GM19239 (cell line): ENCODE results near the gene FNDC1.
A peak's percentile ranks its signal among the peaks of the same experiment; 100 is the strongest.
"Not testable (repeated sequence)": the region's sequence is repeated elsewhere in the genome, so short reads cannot be mapped to it uniquely, and the experiment has no call there.

Experiments used
- DNase-seq: peaks from one replicate; pipeline ENCODE4 v3.0.0; 2011; ENCODE audit warnings: low spot score; ENCODE audit not compliant: insufficient read length
- FAIRE-seq: peaks from 2 replicates; lab custom pipeline; 2011; peaks lifted over from hg19 to GRCh38; lab: Jason Lieb, UNC

FNDC1 gene

GRCh38 chr6:159250633-159251032, 81.4 kb downstream of the FNDC1 start:
- FAIRE-seq (no peak), DNase-seq (no peak)

DNA sequence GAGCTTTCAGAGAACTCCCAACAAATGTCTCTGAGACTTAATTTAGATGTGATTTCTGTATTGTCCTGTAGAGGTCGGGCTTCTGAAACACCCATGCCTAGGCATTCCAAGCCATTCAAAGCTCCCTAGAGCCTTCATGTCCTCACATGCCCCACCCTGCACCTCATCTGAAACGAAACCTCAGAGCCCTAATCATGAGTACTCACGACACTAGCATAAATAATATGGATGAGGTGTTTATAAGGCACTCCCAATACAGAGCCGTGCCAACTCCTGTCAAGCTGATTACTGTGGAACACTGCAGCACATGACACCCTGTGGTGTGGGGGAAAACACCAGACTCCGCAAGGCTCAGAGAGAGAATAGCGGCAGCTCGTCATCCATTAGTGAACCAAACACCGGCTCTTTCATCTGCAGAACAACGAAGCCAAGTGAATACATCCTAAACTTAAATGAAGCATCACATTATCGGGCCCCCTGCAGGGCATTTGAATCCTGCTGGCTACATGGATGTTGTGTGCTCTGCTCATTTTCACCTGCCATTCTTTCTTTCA, 83.8 kb downstream of the FNDC1 start:
- FAIRE-seq: no peak
- DNase-seq: peak; percentile 44

DNA sequence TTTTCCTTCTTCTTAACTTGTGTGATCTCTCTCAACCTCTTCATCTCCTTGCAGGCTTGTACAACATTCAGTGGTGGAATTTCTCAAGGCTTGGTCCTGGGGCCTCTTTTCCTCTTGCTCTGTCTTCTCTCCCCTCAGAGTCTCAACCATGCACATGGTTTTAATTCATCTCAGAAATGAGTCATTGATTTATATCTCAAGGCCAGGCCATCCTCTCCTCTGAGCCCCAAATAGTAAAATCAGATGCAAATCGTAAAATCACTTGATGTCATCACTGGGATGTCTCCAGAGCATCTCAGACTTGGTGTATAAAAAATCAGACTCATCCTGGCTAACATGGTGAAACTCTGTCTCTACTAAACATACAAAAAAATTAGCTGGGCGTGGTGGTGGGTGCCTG, 85.0 kb downstream of the FNDC1 start:
- FAIRE-seq (no peak), DNase-seq (no peak)

DNA sequence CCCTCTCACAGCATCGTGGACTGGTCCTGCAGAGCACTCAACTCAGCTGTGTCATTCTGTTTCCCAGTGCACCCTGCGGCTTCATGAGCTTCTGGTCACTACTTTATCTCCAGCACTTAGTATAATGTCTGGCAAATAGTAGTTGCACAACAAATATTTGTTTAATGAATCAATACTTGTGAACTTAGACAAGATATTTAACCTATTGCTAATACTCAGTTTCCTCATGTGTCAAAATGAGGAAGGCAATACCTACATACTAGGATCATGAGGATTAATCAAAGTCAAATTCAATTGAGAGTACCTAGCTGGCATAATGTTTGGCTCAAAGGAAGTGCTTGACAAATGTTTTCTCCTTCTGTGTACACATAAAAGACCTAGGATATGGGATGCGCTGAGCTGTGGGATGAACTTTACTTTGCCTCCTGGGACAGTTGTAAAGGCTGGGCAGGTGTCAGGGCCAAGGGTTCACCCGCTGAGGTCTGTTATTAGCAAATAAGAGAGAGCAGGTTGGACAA, 86.3 kb downstream of the FNDC1 start:
- FAIRE-seq (no peak), DNase-seq (no peak)

DNA sequence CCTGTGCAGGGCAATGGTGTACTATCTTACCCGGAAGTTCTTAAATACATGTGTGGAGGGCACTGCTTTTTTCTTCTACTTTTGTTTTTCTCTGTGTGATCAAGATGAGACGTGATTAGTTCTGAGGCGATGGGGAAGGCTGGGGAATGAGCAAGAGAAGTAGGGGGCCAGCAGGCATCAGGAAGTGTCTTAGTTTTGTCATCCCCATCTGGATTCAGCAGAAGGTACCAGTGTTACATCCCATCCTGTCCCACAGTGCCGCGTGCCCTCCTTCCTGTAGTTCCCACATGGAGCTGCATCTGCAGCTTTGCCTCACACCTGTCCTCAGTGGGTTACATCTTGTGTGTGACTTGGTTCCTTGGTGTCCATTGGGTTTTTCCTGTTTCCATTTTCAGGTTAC, 86.9 kb downstream of the FNDC1 start:
- FAIRE-seq (no peak), DNase-seq (no peak)

DNA sequence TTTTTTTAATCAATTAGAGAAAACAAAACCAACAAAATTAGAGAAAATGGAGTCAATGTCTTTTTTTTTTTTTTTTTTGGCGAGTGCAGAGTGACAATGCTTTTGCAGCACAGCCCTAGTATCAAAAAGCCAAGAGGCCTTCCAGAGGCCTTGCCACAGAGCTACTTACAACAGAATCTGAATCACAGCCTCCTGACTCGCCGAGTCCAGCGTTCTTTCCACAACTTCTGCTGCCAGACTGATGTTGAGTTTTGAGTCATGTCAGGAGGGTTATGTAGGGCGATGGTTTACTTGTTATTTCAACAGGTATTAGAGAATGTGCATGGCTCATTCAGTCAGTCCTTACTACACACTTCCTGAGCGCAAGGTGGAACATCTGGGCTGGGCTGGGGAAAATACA, 88.6 kb downstream of the FNDC1 start:
- no peak for DNase-seq
- no peak for FAIRE-seq

DNA sequence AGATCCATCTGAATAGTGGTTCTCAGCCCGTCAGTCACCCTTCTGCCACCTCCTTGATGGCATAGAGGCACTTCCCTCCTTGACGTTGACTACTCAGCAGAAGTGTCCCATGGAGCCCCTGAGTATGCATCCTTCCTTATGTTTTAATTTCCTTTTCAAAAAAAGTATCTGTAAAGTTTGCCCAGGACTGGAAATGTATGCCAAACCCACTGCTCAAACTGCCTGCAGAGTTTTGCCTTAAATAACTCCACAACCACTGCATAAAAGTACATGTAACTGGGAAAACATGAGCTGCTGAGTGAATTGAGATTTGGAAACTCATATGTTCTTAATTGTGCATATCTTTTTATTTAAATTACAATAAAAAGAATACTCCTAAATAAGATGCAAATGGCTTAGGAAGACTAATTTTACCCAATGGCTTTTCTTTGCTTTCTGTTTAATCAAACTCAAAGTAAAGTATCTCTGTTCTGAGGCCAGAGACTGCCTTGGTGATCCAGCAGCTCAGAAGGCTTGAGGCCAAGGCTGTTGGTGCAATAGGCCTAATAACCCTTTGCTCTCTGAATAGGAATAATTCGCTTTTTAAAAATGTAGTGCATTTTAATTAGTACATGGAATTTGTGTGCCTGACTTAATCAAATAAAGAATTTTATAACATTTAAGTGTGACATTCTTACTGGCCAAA, 90.4 kb downstream of the FNDC1 start:
- DNase-seq (no peak), FAIRE-seq (no peak)

- FAIRE-seq (no peak), DNase-seq (no peak)
Measured at GRCh38 chr6:159260208-159260607, 91.0 kb downstream of the FNDC1 start.

GRCh38 chr6:159261995-159262394, 92.8 kb downstream of the FNDC1 start:
- no peak for DNase-seq
- no peak for FAIRE-seq

GRCh38 chr6:159262586-159262985, 93.4 kb downstream of the FNDC1 start:
- no peak for DNase-seq
- no peak for FAIRE-seq

- DNase-seq: no peak
- FAIRE-seq: no peak
Measured at GRCh38 chr6:159267165-159267564, 98.0 kb downstream of the FNDC1 start.

DNA sequence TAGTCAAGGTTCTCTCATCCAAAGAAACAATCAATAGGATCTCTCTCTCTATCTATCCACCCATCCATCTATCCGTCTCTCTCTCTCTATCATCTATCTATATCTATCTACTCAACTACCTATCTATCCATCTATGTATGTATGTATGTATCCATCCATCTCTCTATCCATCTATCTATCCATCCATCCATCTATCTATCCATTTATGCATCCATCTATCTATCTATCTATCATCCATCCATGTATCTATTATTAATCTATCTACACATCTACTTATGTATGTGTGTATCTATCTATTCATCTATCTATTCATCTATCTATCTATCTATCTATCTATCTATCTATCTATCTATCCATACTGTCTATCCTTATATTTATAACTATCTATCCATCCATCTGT, 99.3 kb downstream of the FNDC1 start:
- DNase-seq (no peak), FAIRE-seq (no peak)

DNA sequence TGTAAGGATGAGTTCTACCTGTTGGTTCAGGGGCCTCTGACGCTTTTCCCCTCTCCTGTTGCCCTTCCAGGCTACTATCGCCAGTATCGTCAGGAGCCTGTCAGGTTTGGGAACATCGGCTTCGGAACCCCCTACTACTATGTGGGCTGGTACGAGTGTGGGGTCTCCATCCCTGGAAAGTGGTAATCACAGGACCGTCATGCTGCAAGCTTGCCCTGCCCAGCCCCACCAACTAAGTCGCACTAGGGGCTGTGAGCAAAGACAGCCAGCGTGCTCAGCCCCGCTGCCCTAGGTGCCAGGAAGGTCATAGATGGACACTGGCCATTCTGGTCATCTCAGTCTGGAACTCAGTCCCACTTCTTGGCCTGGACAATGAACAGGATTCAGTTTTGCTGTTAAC, 102.1 kb downstream of the FNDC1 start:
- FAIRE-seq (no peak), DNase-seq (no peak)

DNA sequence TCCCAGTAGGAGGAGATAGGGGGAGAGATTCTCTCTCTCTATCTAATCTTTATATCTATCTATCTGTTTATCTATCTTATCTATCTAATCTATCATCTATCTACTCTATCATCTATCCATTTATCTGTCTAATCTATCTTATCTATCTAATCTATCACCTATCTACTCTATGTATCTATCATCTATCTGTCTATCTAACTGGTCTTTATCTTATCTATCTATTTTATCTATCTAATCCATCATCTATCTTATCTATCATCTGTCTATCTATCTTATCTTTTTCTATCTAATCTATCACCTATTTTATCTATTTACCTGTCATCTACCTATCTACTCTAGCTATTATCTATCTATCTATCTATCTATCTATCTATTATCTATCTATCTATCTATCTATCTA, 109.4 kb downstream of the FNDC1 start:
- DNase-seq: no peak
- FAIRE-seq: no peak

GRCh38 chr6:159279790-159280277, 110.6 kb downstream of the FNDC1 start:
- DNase-seq: no peak
- FAIRE-seq: no peak

GRCh38 chr6:159282421-159282820, 113.2 kb downstream of the FNDC1 start:
- no peak for FAIRE-seq
- DNase-seq: no peak

DNA sequence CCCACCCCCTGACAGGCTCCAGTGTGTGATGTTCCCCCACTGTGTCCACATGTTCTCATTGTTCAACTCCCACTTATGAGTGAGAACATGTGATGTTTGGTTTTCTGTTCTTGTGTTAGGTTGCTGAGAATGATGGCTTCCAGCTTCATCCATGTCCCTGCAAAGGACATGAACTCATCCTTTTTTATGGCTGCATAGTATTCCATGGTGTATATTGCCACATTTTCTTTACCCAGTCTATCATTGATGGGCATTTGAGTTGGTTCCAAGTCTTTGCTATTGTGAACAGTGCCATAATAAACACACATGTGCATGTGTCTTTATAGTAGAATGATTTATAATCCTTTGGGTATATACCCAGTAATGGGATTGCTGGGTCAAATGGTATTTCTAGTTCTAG, 115.5 kb downstream of the FNDC1 start:
- DNase-seq: not testable (repeated sequence)

GRCh38 chr6:159298840-159299239, 129.6 kb downstream of the FNDC1 start:
- no peak for FAIRE-seq
- DNase-seq: no peak

More for the DNA sequence above, 115.5 kb downstream of the FNDC1 start:
- not testable (repeated sequence) for FAIRE-seq

DNA sequence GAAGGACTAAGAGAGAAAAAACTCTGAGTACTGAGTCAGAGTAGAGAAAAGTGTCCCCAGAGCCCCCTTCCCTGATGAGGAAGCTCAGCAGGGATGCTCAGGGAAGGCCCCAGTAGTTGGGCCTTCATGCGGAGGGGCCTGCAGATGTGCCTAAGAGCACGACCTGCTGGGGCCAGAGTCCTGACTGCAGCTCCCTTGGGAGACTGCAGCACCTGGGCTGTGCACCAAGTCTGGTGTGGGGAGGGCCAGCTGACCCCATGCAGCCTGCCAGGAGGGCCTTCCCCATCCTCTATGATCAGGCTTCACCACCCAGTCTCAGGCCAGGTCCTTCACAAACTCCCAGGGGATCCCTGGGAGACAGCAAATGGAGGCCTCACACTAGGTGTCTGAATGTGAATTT, 130.4 kb downstream of the FNDC1 start:
- DNase-seq (no peak), FAIRE-seq (no peak)

GRCh38 chr6:159301277-159301676, 132.1 kb downstream of the FNDC1 start:
- no peak for FAIRE-seq
- DNase-seq: no peak

- no peak for DNase-seq
- no peak for FAIRE-seq
Measured at GRCh38 chr6:159301810-159302593, 132.8 kb downstream of the FNDC1 start.
